A549 (cell line): Measurements from ENCODE around the gene AKAP5. TPM values are rescaled to one million over a fixed set of nuclear protein-coding genes. Genes with fewer than 3 reads are reported as not detected.

Experiments
- ATAC-seq, 2 experiments: fragments of 200-7000 bp in 1 of 2; fragments of >200 bp in 1 of 2; cut with Nextera tagmentation in 1 of 2; cut with Tn5 transposase in 1 of 2; 3 replicates each; pipeline versions ENCODE4 v1.8.0 to v1.9.1; 2018 to 2020; ENCODE audit warnings: mild to moderate bottlenecking in 1 of 2, moderate library complexity in 1 of 2
- CTCF ChIA-PET: fragments of 300-600 bp; sonication (Branson Sonifier 250); formaldehyde crosslinking; extraction: SDS; loops from one replicate; lab custom pipeline; 2021; ENCODE audit warnings: antibody characterized with exemption, inconsistent platforms; lab: Yijun Ruan, JAX
- POLR2A ChIA-PET: fragments of 350-600 bp; formaldehyde crosslinking; extraction: SDS; loops from one replicate; lab custom pipeline; 2021; ENCODE audit warnings: antibody characterized with exemption, inconsistent platforms; lab: Yijun Ruan, JAX
- DNase-seq, 2 experiments: peaks; one replicate each; pipeline versions ENCODE4 v3.0.0 to v3.0.0-alpha.2; 2011 to 2016; ENCODE audit warnings: low read depth in 1 of 2, low spot score in 1 of 2
- FAIRE-seq: peaks from 2 replicates; lab custom pipeline; 2011; peaks lifted over from hg19 to GRCh38; lab: Jason Lieb, UNC
- H3K27ac ChIP-seq, 2 experiments: fragments of >200 bp; sonication (Bioruptor Twin); formaldehyde crosslinking; 3 replicates each; pipeline ENCODE4 v1.5.1; 2016 to 2017
- H3K4me1 ChIP-seq: fragments of >200 bp; sonication (Bioruptor Twin); formaldehyde crosslinking; 3 replicates; pipeline ENCODE4 v1.6.1; 2016
- H3K4me2 ChIP-seq: fragments of >200 bp; sonication (Bioruptor Twin); formaldehyde crosslinking; 3 replicates; pipeline ENCODE4 v1.6.1; 2016
- H3K4me3 ChIP-seq: fragments of >200 bp; sonication (Bioruptor Twin); formaldehyde crosslinking; 3 replicates; pipeline ENCODE4 v1.5.1; 2016
- H3K9me3 ChIP-seq: fragments of >200 bp; sonication (Bioruptor Twin); formaldehyde crosslinking; 3 replicates; pipeline ENCODE4 v1.6.1; 2016
- CEBPB ChIP-seq, 2 experiments: fragments of >200 bp in 1 of 2; sonication (Bioruptor Twin) in 1 of 2; formaldehyde crosslinking in 1 of 2; IDR thresholded peaks; 2 replicates each; pipeline ENCODE4 v1.6.1; 2012 to 2016
- CHD2 ChIP-seq: fragments of 150-350 bp; IDR thresholded peaks from 2 replicates; pipeline ENCODE4 v1.6.1; 2014; ENCODE audit warnings: low read length; ENCODE audit not compliant: partially characterized antibody
- EHMT2 ChIP-seq: fragments of 200-600 bp; sonication (generic); IDR thresholded peaks from 2 replicates; pipeline ENCODE4 v1.6.1; 2016; ENCODE audit warnings: antibody characterized with exemption, low read depth, mild to moderate bottlenecking, moderate library complexity
- EP300 ChIP-seq, 2 experiments: fragments of >200 bp; sonication (Bioruptor Twin); formaldehyde crosslinking; IDR thresholded peaks; 2 replicates in 1 of 2; 3 replicates in 1 of 2; pipeline ENCODE4 v1.6.1; 2016 to 2017
- FOSL2 ChIP-seq, 2 experiments: fragments of 450-650 bp in 1 of 2; fragments of >200 bp in 1 of 2; sonication (Bioruptor Twin) in 1 of 2; formaldehyde crosslinking; IDR thresholded peaks; 2 replicates each; pipeline versions ENCODE4 v1.5.0 to v1.6.1; 2016 to 2020; ENCODE audit warnings: mild to moderate bottlenecking in 1 of 2, moderate library complexity in 1 of 2
- FOXS1 ChIP-seq: fragments of 250-450 bp; sonication (Bioruptor Pico); IDR thresholded peaks from 2 replicates; pipeline ENCODE4 v1.5.0; 2020; ENCODE audit warnings: mild to moderate bottlenecking, moderate library complexity
- GATA3 ChIP-seq: IDR thresholded peaks from 2 replicates; pipeline ENCODE4 v1.6.1; 2012; ENCODE audit warnings: borderline replicate concordance
- HOXB13 ChIP-seq: fragments of 250-450 bp; sonication (Bioruptor Pico); IDR thresholded peaks from 2 replicates; pipeline ENCODE4 v1.5.0; 2020; ENCODE audit warnings: low read depth, mild to moderate bottlenecking, moderate library complexity
- JUN ChIP-seq, 2 experiments: fragments of >200 bp; sonication (Bioruptor Twin); formaldehyde crosslinking; IDR thresholded peaks; 2 replicates in 1 of 2; 3 replicates in 1 of 2; pipeline ENCODE4 v1.6.1; 2016 to 2017
- JUNB ChIP-seq: fragments of >200 bp; sonication (Bioruptor Twin); formaldehyde crosslinking; IDR thresholded peaks from 2 replicates; pipeline ENCODE4 v1.6.1; 2016
- KDM5A ChIP-seq: fragments of 200-600 bp; sonication (generic); IDR thresholded peaks from 2 replicates; pipeline ENCODE4 v1.6.1; 2016; ENCODE audit warnings: antibody characterized with exemption, mild to moderate bottlenecking
- MAFK ChIP-seq: fragments of 450-650 bp; IDR thresholded peaks from 2 replicates; pipeline ENCODE4 v1.6.1; 2014; ENCODE audit not compliant: partially characterized antibody
- NFE2L2 ChIP-seq: fragments of 150-350 bp; conservative IDR thresholded peaks from 2 replicates; pipeline ENCODE4 v1.6.1; 2014; ENCODE audit warnings: low read length
- REST ChIP-seq: fragments of 200-600 bp; sonication (generic); IDR thresholded peaks from 2 replicates; pipeline ENCODE4 v1.6.1; 2016; ENCODE audit warnings: antibody characterized with exemption, mild to moderate bottlenecking, moderate library complexity
- SREBF2 ChIP-seq: fragments of 450-650 bp; IDR thresholded peaks from 2 replicates; pipeline ENCODE4 v1.6.1; 2014; ENCODE audit warnings: mild to moderate bottlenecking, moderate library complexity
- ZFP36 ChIP-seq: fragments of 450-650 bp; IDR thresholded peaks from 2 replicates; pipeline ENCODE4 v1.6.1; 2014; ENCODE audit warnings: borderline replicate concordance; ENCODE audit not compliant: partially characterized antibody
- ZNF302 ChIP-seq: fragments of 250-450 bp; sonication (Bioruptor Pico); IDR thresholded peaks from 2 replicates; pipeline ENCODE4 v1.9.0; 2021; ENCODE audit warnings: inconsistent platforms, mild to moderate bottlenecking, moderate library complexity
- ZSCAN20 ChIP-seq: fragments of 250-450 bp; sonication (Bioruptor Pico); IDR thresholded peaks from 2 replicates; pipeline ENCODE4 v1.8.0; 2022; ENCODE audit warnings: mild to moderate bottlenecking, moderate library complexity
- WGBS: methylation state at CpG from one replicate; pipeline ENCODE4 v1.1.6; 2017; ENCODE audit errors: missing lambda C conversion rate; 5-methylcytosine and 5-hydroxymethylcytosine counted together
- polyA plus RNA-seq, 4 experiments: library from polyadenylated mRNA; depleted of rRNA in 3 of 4; stranded (reverse); fragments of >200 nt; fragmentation: RNase III in 1 of 4; extraction: RNeasy Plus Mini Kit Qiagen cat#74134 plus additional on column Dnase treatment in 1 of 4; gene quantifications; 2 replicates in 3 of 4; 3 replicates in 1 of 4; pipeline ENCODE4 v1.2.3, GENCODE V29; 2011 to 2017
- TF ChIP-seq, protein P1 (sequence below): IDR thresholded peaks from 2 replicates; pipeline ENCODE4 v1.6.1; 2012
- TF ChIP-seq, protein P2 (sequence below): IDR thresholded peaks from 2 replicates; pipeline ENCODE4 v1.6.1; 2012; ENCODE audit warnings: low read depth, borderline replicate concordance
- TF ChIP-seq, protein P3 (sequence below): fragments of 250-450 bp; sonication (Bioruptor Pico); IDR thresholded peaks from 2 replicates; pipeline ENCODE4 v1.5.0; 2021; ENCODE audit warnings: mild to moderate bottlenecking, moderate library complexity, borderline replicate concordance

Gene AKAP5
- polyA plus RNA-seq, 2 of the 4 experiments (the other 2 are of a cell fraction), result 0.84 to 1.9 TPM

DNA sequence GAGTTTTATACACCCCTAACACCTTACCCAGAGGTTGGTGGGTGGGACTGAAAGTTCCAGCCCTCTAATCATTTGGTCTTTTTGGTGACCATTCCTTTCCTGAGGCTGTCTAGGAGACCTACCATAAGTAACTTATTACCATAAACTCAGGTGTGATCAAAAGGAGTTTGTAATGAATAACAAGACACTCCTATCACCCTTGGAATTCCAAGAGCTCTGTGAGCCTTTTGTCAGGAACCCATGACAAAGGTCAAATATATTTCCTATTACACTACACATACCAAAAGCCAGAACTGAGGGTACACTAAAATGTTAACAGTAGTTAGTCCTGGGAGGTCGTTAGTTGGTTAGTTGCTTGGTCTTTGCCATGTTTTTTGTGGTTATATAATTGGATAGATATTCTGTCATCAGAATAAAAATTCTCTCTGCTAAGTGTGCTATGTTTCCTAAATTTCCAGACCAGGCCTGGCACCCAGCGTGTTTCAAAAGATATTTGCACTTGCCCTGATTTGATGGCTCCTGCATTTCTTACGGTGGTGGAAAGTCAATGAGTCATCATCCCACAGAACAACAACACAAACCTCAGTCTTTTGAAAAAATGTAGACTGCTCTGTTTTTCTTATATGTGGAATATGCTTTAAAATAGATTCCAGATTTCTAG, 27.0 kb upstream of the AKAP5 start:
- ATAC-seq (peak; percentile 85 to 88), FAIRE-seq (peak; percentile 74)
- H3K4me2 ChIP-seq, result peak overlapping the region; percentile 61
- H3K9me3 ChIP-seq, result no peaks in the 10 kb centered on the region
- WGBS, result 9% methylated on average over 3 of the region's 3 CpGs
- no peak overlapping the region for H3K4me3 ChIP-seq
- CTCF ChIA-PET, result interaction anchor here (0.7 to 1.3 kb wide), 4 partner anchors 8 to 41 kb away, joined by 3 to 4 read pairs (median 3); no protein-coding TSS in a partner anchor
- TF ChIP-seq ZNF302 (CRISPR knock-in tag), result peak; percentile 41; the same call in 1 of the 2 replicates
- no peak for TF ChIP-seq HOXB13 (CRISPR knock-in tag)
- no peak for TF ChIP-seq REST
- peak in 1 of 2 experiments; percentile 24; a peak in 1 of 5 replicates for TF ChIP-seq JUN (IDR thresholded peaks at IDR 0.05)
- TF ChIP-seq ZSCAN20 (CRISPR knock-in tag), result no peak
- TF ChIP-seq CHD2, result no peak
- TF ChIP-seq NFE2L2, result no peak
- no peak; the same call in 1 of the 2 replicates for TF ChIP-seq FOSL2 (IDR thresholded peaks at IDR 0.05)
- peak; percentile 89 for TF ChIP-seq FOSL2 (CRISPR knock-in tag; IDR thresholded peaks at IDR 0.05)
- TF ChIP-seq EHMT2, result no peak
- TF ChIP-seq JUNB, result peak; percentile 49; the same call in 1 of the 2 replicates
- TF ChIP-seq EP300 (IDR thresholded peaks at IDR 0.05), result peak in 1 of 2 experiments; percentile 61; a peak in 1 of 5 replicates
- peak; percentile 29; the same call in 1 of the 2 replicates for TF ChIP-seq GATA3
- TF ChIP-seq, all 56 proteins: peak for 6
- POLR2A ChIA-PET, result no interaction called here
- Histone ChIP-seq H3K4me1 (peaks cover 37% of the 10 kb centered on the region), H3K27ac (peak overlapping the region; percentile 82 to 87)
- peak; percentile 67 to 79 for DNase-seq

DNA sequence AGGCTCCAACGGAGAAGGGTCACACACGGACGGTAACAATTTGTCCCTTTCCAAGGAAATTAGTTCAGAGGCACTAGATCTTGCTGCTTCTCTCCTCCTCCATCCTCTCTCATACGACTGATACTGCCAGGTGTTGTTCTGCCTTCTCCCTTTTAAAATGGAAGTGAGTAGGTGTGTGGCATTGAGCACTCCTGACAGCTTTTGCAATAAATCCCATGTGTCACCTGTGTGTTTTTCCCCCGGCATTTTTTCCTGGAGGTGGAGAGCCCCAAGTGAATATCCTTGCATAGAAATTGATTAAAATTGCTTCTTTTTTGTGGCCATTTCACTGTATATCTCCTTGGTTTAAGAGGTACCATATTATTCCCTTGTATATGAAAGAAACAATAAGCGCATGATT, 26.2 kb upstream of the AKAP5 start:
- Histone ChIP-seq H3K9me3 (no peaks in the 10 kb centered on the region), H3K4me3 (no peak overlapping the region), H3K27ac (peak overlapping the region; percentile 82 to 87), H3K4me2 (peak overlapping the region; percentile 61), H3K4me1 (peaks cover 37% of the 10 kb centered on the region)
- ATAC-seq, result no peak
- 87% methylated on average over 6 of the region's 6 CpGs for WGBS
- no peak for DNase-seq
- no peak for TF ChIP-seq SREBF2
- no peak for TF ChIP-seq MAFK
- no peak for TF ChIP-seq FOXS1 (CRISPR knock-in tag)
- no peak for TF ChIP-seq KDM5A
- TF ChIP-seq JUN (IDR thresholded peaks at IDR 0.05), result no peak
- TF ChIP-seq EP300 (IDR thresholded peaks at IDR 0.05), result no peak
- TF ChIP-seq, protein P1, sequence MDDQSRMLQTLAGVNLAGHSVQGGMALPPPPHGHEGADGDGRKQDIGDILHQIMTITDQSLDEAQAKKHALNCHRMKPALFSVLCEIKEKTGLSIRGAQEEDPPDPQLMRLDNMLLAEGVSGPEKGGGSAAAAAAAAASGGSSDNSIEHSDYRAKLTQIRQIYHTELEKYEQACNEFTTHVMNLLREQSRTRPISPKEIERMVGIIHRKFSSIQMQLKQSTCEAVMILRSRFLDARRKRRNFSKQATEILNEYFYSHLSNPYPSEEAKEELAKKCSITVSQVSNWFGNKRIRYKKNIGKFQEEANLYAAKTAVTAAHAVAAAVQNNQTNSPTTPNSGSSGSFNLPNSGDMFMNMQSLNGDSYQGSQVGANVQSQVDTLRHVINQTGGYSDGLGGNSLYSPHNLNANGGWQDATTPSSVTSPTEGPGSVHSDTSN, result no peak
- no peak for TF ChIP-seq ZSCAN20 (CRISPR knock-in tag)
- TF ChIP-seq CHD2, result no peak
- no peak for TF ChIP-seq CEBPB (IDR thresholded peaks at IDR 0.05)
- TF ChIP-seq, protein P2, sequence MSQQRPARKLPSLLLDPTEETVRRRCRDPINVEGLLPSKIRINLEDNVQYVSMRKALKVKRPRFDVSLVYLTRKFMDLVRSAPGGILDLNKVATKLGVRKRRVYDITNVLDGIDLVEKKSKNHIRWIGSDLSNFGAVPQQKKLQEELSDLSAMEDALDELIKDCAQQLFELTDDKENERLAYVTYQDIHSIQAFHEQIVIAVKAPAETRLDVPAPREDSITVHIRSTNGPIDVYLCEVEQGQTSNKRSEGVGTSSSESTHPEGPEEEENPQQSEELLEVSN, result no peak
- TF ChIP-seq, protein P3, sequence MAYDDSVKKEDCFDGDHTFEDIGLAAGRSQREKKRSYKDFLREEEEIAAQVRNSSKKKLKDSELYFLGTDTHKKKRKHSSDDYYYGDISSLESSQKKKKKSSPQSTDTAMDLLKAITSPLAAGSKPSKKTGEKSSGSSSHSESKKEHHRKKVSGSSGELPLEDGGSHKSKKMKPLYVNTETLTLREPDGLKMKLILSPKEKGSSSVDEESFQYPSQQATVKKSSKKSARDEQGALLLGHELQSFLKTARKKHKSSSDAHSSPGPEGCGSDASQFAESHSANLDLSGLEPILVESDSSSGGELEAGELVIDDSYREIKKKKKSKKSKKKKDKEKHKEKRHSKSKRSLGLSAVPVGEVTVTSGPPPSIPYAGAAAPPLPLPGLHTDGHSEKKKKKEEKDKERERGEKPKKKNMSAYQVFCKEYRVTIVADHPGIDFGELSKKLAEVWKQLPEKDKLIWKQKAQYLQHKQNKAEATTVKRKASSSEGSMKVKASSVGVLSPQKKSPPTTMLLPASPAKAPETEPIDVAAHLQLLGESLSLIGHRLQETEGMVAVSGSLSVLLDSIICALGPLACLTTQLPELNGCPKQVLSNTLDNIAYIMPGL (CRISPR knock-in tag), result no peak
- no peak for TF ChIP-seq ZFP36
- FAIRE-seq, result no peak
- ChIA-PET CTCF (interaction anchor here (0.6 to 4.6 kb wide), 4 partner anchors 8 to 129 kb away, joined by 3 to 25 read pairs (median 3); no protein-coding TSS in a partner anchor), POLR2A (no interaction called here)
